Parathyroid adenoma (tissue), 2 donors: ENCODE measurements around the gene SGIP1.

ENCODE experiments used
- H2AFZ ChIP-seq: fragments of 300-600 bp; sonication (generic); one replicate; pipeline ENCODE4 v1.7.0; 2017; ENCODE audit warnings: antibody characterized with exemption, mild to moderate bottlenecking
- H3K27ac ChIP-seq: fragments of 300-600 bp; sonication (generic); one replicate; pipeline ENCODE4 v1.7.0; 2017
- H3K27me3 ChIP-seq: fragments of 300-600 bp; sonication (generic); one replicate; pipeline ENCODE4 v1.7.0; 2017; ENCODE audit warnings: low read length; ENCODE audit not compliant: control insufficient read depth, insufficient read depth
- H3K36me3 ChIP-seq: fragments of 300-600 bp; sonication (generic); one replicate; pipeline ENCODE4 v1.7.0; 2017; ENCODE audit warnings: low read length; ENCODE audit not compliant: control insufficient read depth, insufficient read depth
- H3K4me1 ChIP-seq: fragments of 300-600 bp; sonication (generic); one replicate; pipeline ENCODE4 v1.7.0; 2017; ENCODE audit warnings: control low read depth
- H3K4me2 ChIP-seq: fragments of 300-600 bp; sonication (generic); one replicate; pipeline ENCODE4 v1.7.0; 2017; ENCODE audit warnings: low read length
- H3K4me3 ChIP-seq: fragments of 300-600 bp; sonication (generic); one replicate; pipeline ENCODE4 v1.7.0; 2017; ENCODE audit warnings: low read depth, low read length
- H3K79me2 ChIP-seq: fragments of 300-600 bp; sonication (generic); one replicate; pipeline ENCODE4 v1.7.0; 2017; ENCODE audit warnings: control low read depth
- H3K9ac ChIP-seq: fragments of 300-600 bp; sonication (generic); one replicate; pipeline ENCODE4 v1.7.0; 2017; ENCODE audit warnings: mild to moderate bottlenecking
- H3K9me3 ChIP-seq: fragments of 300-600 bp; sonication (generic); one replicate; pipeline ENCODE4 v1.7.0; 2017; ENCODE audit warnings: low read length; ENCODE audit not compliant: control insufficient read depth
- CTCF ChIP-seq: fragments of 300-600 bp; sonication (generic); IDR thresholded peaks from one replicate; pipeline ENCODE4 v1.7.0; 2017; ENCODE audit warnings: antibody characterized with exemption, mild to moderate bottlenecking
- donor health status: primary hyperparathyroidism.

Gene SGIP1

GRCh38 chr1:66532798-66533783 lies 862 bp upstream of the SGIP1 start:
- Histone ChIP-seq H3K4me3 (peak overlapping the region; percentile 4), H3K27ac (peak overlapping the region; percentile 29), H2AFZ (no peak overlapping the region), H3K4me2 (peak overlapping the region; percentile 48), H3K4me1 (no peaks in the 10 kb centered on the region), H3K79me2 (no peaks in the 10 kb centered on the region), H3K9ac (no peak overlapping the region), H3K36me3 (no peaks in the 10 kb centered on the region), H3K27me3 (no peaks in the 10 kb centered on the region), H3K9me3 (no peaks in the 10 kb centered on the region)
- TF ChIP-seq CTCF = no peak

GRCh38 chr1:66535061-66535460 lies 1.1 kb downstream of the SGIP1 start:
- Histone ChIP-seq H3K9ac (no peak overlapping the region), H3K4me1 (no peaks in the 10 kb centered on the region), H3K4me2 (no peak overlapping the region), H3K79me2 (no peaks in the 10 kb centered on the region), H3K27ac (no peak overlapping the region), H2AFZ (no peak overlapping the region), H3K9me3 (no peaks in the 10 kb centered on the region), H3K36me3 (no peaks in the 10 kb centered on the region), H3K4me3 (no peak overlapping the region), H3K27me3 (no peaks in the 10 kb centered on the region)
- no peak for TF ChIP-seq CTCF

GRCh38 chr1:66535853-66536252 lies 1.9 kb downstream of the SGIP1 start:
- no peak for TF ChIP-seq CTCF
- no peaks in the 10 kb centered on the region for H3K27me3 ChIP-seq
- H3K4me3 ChIP-seq = no peak overlapping the region
- H3K9me3 ChIP-seq = no peaks in the 10 kb centered on the region
- H3K4me1 ChIP-seq = no peaks in the 10 kb centered on the region
- H3K4me2 ChIP-seq = no peak overlapping the region
- no peaks in the 10 kb centered on the region for H3K79me2 ChIP-seq
- no peak overlapping the region for H3K27ac ChIP-seq
- H3K36me3 ChIP-seq = no peaks in the 10 kb centered on the region
- H2AFZ ChIP-seq = no peak overlapping the region
- no peak overlapping the region for H3K9ac ChIP-seq

- no peak for TF ChIP-seq CTCF
- H3K9me3 ChIP-seq = no peaks in the 10 kb centered on the region
- no peaks in the 10 kb centered on the region for H3K79me2 ChIP-seq
- H3K9ac ChIP-seq = no peak overlapping the region
- no peak overlapping the region for H3K27ac ChIP-seq
- no peaks in the 10 kb centered on the region for H3K27me3 ChIP-seq
- no peak overlapping the region for H3K4me2 ChIP-seq
- H3K36me3 ChIP-seq = no peaks in the 10 kb centered on the region
- no peak overlapping the region for H3K4me3 ChIP-seq
- no peak overlapping the region for H2AFZ ChIP-seq
- H3K4me1 ChIP-seq = no peaks in the 10 kb centered on the region
Measured at GRCh38 chr1:66537718-66538117, 3.8 kb downstream of the SGIP1 start.
